Kidney glomerular epithelial cell (primary cell): ENCODE results near the gene CXCL6.

Source experiments
- DNase-seq: peaks from one replicate; lab custom pipeline; 2025; lab: John Stamatoyannopoulos, UW

The CXCL6 gene

DNA sequence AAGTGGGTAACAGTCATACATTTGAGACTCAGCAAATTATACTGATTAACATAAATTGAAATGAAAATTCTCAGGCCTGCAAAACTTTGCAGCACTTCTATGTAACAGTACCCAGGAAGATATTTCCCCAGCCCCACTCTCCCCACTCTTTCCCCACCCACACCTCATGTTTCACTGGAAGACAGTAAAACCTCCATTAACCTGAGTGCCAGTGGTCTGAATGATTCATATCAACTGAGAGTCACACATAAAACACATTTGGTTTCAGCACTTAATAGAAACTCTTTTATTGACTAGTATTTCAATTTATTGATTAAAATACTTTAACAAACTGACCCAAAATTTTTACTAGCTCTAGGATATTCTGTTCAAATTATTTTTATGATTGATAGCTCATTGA, 6.9 kb downstream of the CXCL6 start:
- no peak for DNase-seq

GRCh38 chr4:73844345-73844744, 7.9 kb downstream of the CXCL6 start:
- peak; percentile 44 for DNase-seq

DNA sequence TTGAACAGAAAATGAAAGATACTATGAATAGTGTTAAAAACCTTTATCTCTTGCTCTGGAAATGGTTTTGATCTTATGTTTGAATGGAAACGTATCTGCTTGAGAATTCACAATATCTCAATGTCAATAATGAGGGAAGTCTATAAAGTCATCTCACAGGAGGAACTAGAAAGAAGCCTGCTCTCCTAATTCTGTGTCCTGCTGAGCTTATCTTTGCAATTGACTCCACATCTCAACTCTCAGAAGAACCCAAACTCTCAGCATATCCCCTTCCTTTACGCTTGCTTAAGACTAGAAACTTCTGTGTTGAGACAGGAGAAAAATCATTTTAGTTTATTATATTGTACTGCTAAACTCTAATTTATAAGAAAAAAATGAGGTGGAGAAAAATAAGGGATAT, 8.3 kb downstream of the CXCL6 start:
- DNase-seq = no peak

DNA sequence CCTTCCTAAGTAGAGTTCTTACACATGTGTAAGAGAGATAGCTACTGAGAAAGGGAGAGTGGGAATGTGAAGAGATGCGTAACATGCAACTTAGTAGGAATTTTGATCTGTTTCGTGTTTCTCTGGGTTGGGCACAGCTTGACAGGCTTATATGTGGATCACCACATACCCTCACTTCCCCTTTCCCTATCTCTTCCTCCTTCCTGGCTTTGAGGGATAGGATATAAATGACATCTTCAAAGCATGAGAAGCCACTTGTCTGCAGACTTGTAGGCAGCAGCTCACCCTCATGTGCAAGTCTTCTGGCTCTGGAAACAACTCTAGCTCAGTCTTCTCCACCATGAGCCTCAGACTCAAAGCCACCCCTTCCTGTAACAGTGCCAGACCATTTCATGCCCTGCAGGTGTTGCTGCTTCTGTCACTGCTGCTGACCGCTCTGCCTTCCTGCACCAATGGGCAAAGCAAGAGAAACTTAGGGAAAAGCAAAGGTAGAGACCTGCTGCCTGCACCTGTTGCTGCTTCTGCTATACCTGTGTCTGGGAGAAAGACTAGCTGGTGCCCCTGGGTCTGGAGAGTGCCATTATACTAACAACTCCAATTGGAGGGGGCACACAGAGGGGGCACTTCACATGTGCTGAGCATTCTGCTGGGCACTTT, 11.2 kb downstream of the CXCL6 start:
- DNase-seq = no peak

GRCh38 chr4:73848183-73848777, 11.8 kb downstream of the CXCL6 start:
- DNase-seq = no peak

- DNase-seq = no peak
These were observed 13.9 kb downstream of the CXCL6 start for GRCh38 chr4:73850261-73850970.

DNA sequence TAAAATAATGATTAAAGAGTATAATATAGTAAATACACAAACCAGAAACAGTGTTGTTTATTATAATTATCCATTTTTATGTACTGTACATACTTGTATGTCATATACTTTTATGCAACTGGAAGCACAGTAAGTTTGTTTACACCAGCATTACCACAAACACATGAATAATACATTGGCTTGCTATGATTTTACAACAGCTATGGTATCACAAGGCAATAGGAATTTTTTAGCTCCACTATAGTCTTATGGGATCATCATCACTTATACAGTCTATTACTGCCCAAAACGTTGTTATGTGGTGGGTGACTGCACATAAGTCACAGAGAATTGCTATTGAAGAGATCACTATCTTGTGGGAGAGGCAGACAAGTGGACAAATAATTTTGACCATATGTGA, 14.8 kb downstream of the CXCL6 start:
- DNase-seq = no peak

DNA sequence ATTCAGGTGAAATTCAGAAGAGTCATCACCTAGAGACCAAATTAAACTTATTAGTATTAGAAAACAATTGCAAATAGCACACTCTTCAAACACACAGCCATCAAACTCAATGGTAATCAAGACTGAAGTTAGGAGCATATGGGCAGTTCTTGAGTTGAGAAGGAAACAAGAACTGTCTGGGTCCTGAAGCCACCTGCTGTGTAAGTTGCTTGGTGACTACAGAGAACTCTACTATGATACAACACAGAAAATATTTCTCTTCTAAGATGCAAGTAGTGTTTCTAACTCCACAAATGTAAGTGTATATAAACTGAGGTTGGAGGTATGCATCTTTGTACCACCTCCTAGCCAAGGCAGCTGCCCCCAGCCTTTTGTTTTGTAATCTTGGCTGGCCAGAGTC, 16.3 kb downstream of the CXCL6 start:
- no peak for DNase-seq

- DNase-seq = no peak
These were observed 16.8 kb downstream of the CXCL6 start, which contains the start of gene PF4V1 for GRCh38 chr4:73853246-73853704. PF4V1 (plus strand) TSS chr4:73853296; CDS start chr4:73853363, 67 bp downstream.

DNA sequence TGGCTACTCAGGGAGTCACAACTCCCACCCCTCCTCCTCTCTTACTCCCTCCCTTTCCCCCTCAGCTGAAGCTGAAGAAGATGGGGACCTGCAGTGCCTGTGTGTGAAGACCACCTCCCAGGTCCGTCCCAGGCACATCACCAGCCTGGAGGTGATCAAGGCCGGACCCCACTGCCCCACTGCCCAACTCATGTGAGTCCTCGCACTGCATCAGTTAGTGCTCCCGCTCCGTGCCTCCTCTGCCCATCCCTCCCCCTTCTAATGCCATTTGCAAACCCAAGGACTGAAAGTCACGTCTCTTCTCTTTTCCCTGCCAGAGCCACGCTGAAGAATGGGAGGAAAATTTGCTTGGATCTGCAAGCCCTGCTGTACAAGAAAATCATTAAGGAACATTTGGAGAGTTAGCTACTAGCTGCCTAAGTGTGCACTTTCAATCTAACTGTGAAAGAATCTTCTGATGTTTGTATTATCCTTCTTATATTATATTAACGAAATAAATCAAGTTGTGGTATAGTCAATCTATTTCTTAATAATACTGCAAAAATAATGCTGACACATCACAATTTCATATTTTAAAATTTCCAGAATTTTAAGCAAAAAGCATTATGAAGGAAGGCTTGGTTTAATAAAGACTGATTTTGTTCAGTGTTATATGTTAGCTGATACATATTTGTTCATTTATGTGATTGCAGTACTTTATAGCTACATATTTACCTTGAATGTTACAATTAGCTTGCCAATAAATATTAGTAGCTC, 17.4 kb downstream of the CXCL6 start:
- no peak for DNase-seq

- DNase-seq = peak; percentile 17
These were observed 18.9 kb downstream of the CXCL6 start for GRCh38 chr4:73855406-73855805.

DNA sequence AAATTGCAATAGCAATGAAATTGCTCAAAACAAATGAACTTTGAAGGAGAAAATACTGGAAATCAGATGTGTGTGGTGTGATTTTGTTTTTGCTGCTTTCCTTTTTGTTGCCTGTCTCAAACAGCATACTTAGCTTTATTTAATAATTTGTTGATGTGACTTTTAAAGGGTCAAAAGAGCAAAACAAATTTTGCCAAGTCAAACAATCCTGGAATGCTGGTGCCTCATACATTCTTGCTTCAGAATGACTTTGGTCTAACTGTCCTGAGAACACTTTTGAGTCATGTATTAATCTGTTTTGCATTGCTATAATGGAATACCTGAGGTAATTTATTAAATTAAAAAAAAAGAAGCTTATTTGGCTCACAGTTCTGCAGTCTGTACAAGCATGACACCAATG, 20.0 kb downstream of the CXCL6 start:
- peak; percentile 76 for DNase-seq

GRCh38 chr4:73859614-73860088, 23.2 kb downstream of the CXCL6 start:
- peak; percentile 27 for DNase-seq

GRCh38 chr4:73860181-73860580, 23.7 kb downstream of the CXCL6 start:
- DNase-seq = peak; percentile 34

GRCh38 chr4:73860917-73861316, 24.4 kb downstream of the CXCL6 start:
- DNase-seq = no peak

- DNase-seq = no peak
These were observed 25.8 kb downstream of the CXCL6 start for GRCh38 chr4:73862322-73862721.

DNA sequence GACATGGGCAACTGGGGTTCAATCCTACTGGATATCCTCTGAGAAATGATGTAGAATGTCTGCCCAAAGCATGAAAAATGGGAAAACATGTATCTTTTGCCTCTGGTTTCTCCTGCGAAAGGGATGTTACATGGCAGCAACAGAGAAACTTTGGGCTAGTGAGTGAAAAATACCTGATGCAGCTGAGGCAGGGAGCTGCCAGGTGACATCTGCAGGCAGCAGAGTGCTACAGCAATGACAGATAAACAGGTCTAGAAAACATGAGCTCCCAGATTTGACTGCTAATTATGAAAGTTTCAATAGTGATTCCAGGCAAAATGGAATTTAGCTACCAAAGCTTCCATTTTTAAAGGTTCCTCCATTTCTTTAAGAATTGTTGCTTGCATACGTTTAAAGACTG, 27.9 kb downstream of the CXCL6 start:
- DNase-seq = peak; percentile 42

GRCh38 chr4:73864961-73865360, 28.5 kb downstream of the CXCL6 start:
- no peak for DNase-seq

GRCh38 chr4:73865431-73866096, 29.1 kb downstream of the CXCL6 start:
- DNase-seq = no peak

DNA sequence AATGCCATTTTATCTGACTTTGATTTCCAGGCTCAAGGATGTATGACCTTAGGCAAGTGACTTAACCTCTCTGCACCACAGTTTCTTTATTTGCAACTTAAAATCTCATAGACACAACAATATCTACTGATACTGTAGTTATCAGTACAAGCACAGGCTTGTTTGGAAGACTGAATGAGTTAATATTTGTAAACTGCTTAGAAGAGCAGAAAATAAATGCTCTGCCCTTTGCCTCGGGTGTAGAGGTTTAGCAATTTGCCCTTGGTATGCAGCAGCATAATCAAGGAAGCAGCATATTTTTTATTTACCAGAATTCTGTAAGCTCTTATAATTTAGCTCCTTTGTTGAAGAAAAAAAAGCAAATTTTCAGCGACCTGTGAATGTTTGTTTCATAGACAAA, 29.8 kb downstream of the CXCL6 start:
- DNase-seq = no peak

GRCh38 chr4:73867783-73868182, 31.3 kb downstream of the CXCL6 start:
- DNase-seq = peak; percentile 51
